Effector memory CD8-positive, alpha-beta T cell (primary cell): ENCODE data around the gene BCL2.

Experiments
- ATAC-seq: fragments of 150-1000 bp; cut with Tn5 transposase; replicated peaks from 2 replicates; pipeline ENCODE4 v1.10.0; 2021; ENCODE audit warnings: mild to moderate bottlenecking, moderate library complexity
- DNase-seq, 3 experiments: peaks; one replicate each; pipeline ENCODE4 v3.0.0; 2021
- H3K27ac Mint-ChIP-seq, 2 donors: one replicate each; pipeline ENCODE4 v1.8.0; 2022; ENCODE audit warnings: mild to moderate bottlenecking in 2 of 2, mixed read lengths in 2 of 2, moderate library complexity in 2 of 2
- H3K27me3 Mint-ChIP-seq, 2 donors: one replicate each; pipeline ENCODE4 v1.8.0; 2022; ENCODE audit warnings: mixed read lengths in 2 of 2
- H3K36me3 Mint-ChIP-seq: one replicate; pipeline ENCODE4 v1.8.0; 2022; ENCODE audit warnings: mild to moderate bottlenecking, moderate library complexity, mixed read lengths; ENCODE audit not compliant: insufficient read depth
- H3K4me1 Mint-ChIP-seq, 2 donors: one replicate each; pipeline ENCODE4 v1.8.0; 2022; ENCODE audit warnings: low read depth in 2 of 2, mixed read lengths in 2 of 2
- H3K4me3 Mint-ChIP-seq, 2 donors: one replicate each; pipeline ENCODE4 v1.8.0; 2022; ENCODE audit warnings: mild to moderate bottlenecking in 2 of 2, mixed read lengths in 2 of 2, moderate library complexity in 2 of 2
- H3K9me3 Mint-ChIP-seq, 2 donors: one replicate each; pipeline ENCODE4 v1.8.0; 2022; ENCODE audit warnings: mixed read lengths in 2 of 2

BCL2 gene

GRCh38 chr18:63320123-63320974 lies 780 bp upstream of the BCL2 start:
- Mint-ChIP-seq H3K27me3 (no peaks in the 10 kb centered on the region), H3K36me3 (peaks cover 24% of the 10 kb centered on the region), H3K27ac (peak overlapping the region; percentile 95 to 96), H3K4me1 (peaks cover 38 to 54% of the 10 kb centered on the region in 2 donors), H3K4me3 (peak overlapping the region; percentile 92 to 97), H3K9me3 (no peaks in the 10 kb centered on the region)
- DNase-seq: peak; percentile 82
- ATAC-seq: peak; percentile 81

- Mint-ChIP-seq H3K36me3 (peaks cover 24% of the 10 kb centered on the region), H3K27ac (peak overlapping the region; percentile 95 to 96), H3K4me3 (peak overlapping the region; percentile 92 to 97), H3K27me3 (no peaks in the 10 kb centered on the region), H3K4me1 (peaks cover 51 to 68% of the 10 kb centered on the region in 2 donors), H3K9me3 (no peaks in the 10 kb centered on the region)
- DNase-seq: no peak
- no peak for ATAC-seq
Observed at GRCh38 chr18:63318889-63319382, 633 bp downstream of the BCL2 start.

GRCh38 chr18:63317982-63318888 lies 1.3 kb downstream of the BCL2 start:
- Mint-ChIP-seq H3K4me3 (peak overlapping the region; percentile 92 to 97), H3K9me3 (no peaks in the 10 kb centered on the region), H3K27me3 (no peaks in the 10 kb centered on the region), H3K27ac (peak overlapping the region; percentile 95 to 96), H3K4me1 (peaks cover 57 to 75% of the 10 kb centered on the region in 2 donors), H3K36me3 (peaks cover 24% of the 10 kb centered on the region)
- peak; percentile 63 for ATAC-seq
- peak; percentile 71 to 77 (median 76) for DNase-seq

GRCh38 chr18:63317556-63317946 lies 2.0 kb downstream of the BCL2 start:
- Mint-ChIP-seq H3K4me3 (peak overlapping the region; percentile 92 to 97), H3K9me3 (no peaks in the 10 kb centered on the region), H3K36me3 (peaks cover 24% of the 10 kb centered on the region), H3K27me3 (no peaks in the 10 kb centered on the region), H3K4me1 (peaks cover 57 to 73% of the 10 kb centered on the region in 2 donors), H3K27ac (peak overlapping the region; percentile 95 to 96)
- no peak for DNase-seq
- no peak for ATAC-seq

GRCh38 chr18:63316612-63317555 lies 2.7 kb downstream of the BCL2 start:
- DNase-seq (no peak), ATAC-seq (no peak)
- Mint-ChIP-seq H3K27me3 (no peaks in the 10 kb centered on the region), H3K4me3 (peak overlapping the region; percentile 92 to 97), H3K36me3 (peaks cover 24% of the 10 kb centered on the region), H3K9me3 (no peaks in the 10 kb centered on the region), H3K4me1 (peaks cover 57 to 72% of the 10 kb centered on the region in 2 donors), H3K27ac (peak overlapping the region; percentile 95 to 96)

DNA sequence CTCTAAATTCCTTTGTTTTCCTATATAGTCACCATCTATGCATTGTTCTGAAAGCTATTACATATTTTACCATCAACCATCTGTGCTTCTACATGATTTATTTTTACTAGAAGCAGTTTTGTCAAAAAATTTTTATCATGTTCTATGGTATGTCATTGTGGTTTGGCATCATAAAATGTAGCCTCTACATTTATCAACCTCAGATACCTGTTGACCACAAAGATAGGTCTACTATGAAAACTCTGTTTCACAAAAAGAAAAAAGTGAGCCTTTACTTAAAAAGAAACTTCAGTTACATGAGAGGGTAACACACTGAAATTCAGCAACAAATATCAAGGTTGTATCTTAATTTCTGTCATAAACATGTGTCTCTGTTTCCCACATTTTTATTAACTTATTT lies 3.7 kb downstream of the BCL2 start:
- ATAC-seq (no peak), DNase-seq (no peak)
- Mint-ChIP-seq H3K9me3 (no peaks in the 10 kb centered on the region), H3K27me3 (no peaks in the 10 kb centered on the region), H3K36me3 (peaks cover 21% of the 10 kb centered on the region), H3K4me1 (peaks cover 56 to 75% of the 10 kb centered on the region in 2 donors), H3K27ac (peak overlapping the region; percentile 60 to 96), H3K4me3 (peak overlapping the region; percentile 92 to 97)

DNA sequence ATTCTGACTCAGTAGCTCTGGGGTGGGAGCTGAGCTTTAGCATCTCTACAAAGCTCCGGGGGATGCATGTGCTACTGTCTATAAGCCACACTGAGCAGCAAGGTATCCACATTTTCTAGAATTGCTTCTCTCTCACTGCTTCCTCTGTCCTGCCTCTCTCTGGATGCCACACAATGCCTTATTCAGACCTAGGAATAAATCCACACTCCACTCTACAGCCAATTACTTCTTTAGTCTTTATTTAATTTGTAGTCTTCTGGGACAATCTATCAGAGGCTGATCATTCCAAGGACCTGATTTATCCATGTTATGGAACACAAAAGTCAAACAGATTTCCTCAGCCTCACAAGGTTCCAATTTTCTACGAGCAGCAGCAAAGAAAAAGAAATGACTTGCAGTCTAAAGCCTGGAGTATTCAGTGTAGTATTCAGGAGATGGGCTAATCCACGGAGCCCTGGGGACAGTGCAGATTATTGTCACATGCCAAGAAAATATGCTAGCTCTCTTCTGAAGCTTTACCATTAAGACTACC lies 4.4 kb downstream of the BCL2 start:
- Mint-ChIP-seq H3K9me3 (no peaks in the 10 kb centered on the region), H3K4me1 (peaks cover 59 to 79% of the 10 kb centered on the region in 2 donors), H3K27ac (peak overlapping the region; percentile 60 to 96), H3K36me3 (peaks cover 17% of the 10 kb centered on the region), H3K27me3 (no peaks in the 10 kb centered on the region), H3K4me3 (peak overlapping the region; percentile 92 to 97)
- ATAC-seq: no peak
- no peak for DNase-seq

- peaks cover 16% of the 10 kb centered on the region for H3K36me3 Mint-ChIP-seq
- no peaks in the 10 kb centered on the region for H3K9me3 Mint-ChIP-seq
Observed at GRCh38 chr18:63314062-63314790, 5.3 kb downstream of the BCL2 start.

GRCh38 chr18:63313396-63313917 lies 6.1 kb downstream of the BCL2 start:
- no peaks in the 10 kb centered on the region for H3K9me3 Mint-ChIP-seq
- DNase-seq (no peak), ATAC-seq (no peak)
- peak overlapping the region; percentile 26 to 92 for H3K4me3 Mint-ChIP-seq
- peaks cover 63 to 80% of the 10 kb centered on the region in 2 donors for H3K4me1 Mint-ChIP-seq
- H3K27me3 Mint-ChIP-seq: no peaks in the 10 kb centered on the region
- peak overlapping the region; percentile 66 to 96 for H3K27ac Mint-ChIP-seq
- peaks cover 11% of the 10 kb centered on the region for H3K36me3 Mint-ChIP-seq

More at GRCh38 chr18:63314062-63314790, 5.3 kb downstream of the BCL2 start:
- no peak for DNase-seq
- ATAC-seq: no peak
- Mint-ChIP-seq H3K27me3 (no peaks in the 10 kb centered on the region), H3K4me3 (peak overlapping the region; percentile 92 to 97), H3K4me1 (peaks cover 64 to 83% of the 10 kb centered on the region in 2 donors), H3K27ac (peak overlapping the region; percentile 67 to 96)

- DNase-seq: no peak
- Mint-ChIP-seq H3K9me3 (no peaks in the 10 kb centered on the region), H3K36me3 (peaks cover 7% of the 10 kb centered on the region)
Observed at GRCh38 chr18:63312737-63313395, 6.7 kb downstream of the BCL2 start.

DNA sequence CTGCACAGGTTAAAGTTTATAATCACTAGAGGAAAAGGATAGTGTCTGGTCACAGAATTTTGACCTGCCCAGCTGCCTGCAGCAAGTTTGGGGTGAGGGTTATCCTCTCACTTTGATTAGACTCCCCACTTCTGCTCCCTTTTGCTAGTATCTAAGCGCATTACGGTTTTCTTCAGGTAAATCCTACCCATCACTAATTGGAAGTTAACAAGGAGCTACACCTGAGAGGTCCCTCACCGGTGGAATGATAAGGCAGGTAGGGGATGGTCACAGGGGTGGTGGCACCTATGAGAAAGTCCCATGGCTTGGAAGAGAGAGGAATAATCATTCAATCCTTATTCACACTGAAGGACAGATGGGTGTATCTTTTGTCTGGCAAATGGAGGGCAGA lies 7.6 kb downstream of the BCL2 start:
- H3K4me3 Mint-ChIP-seq: peak overlapping the region; percentile 26 to 92
- ATAC-seq: no peak
- H3K36me3 Mint-ChIP-seq: peaks cover 3% of the 10 kb centered on the region
- no peaks in the 10 kb centered on the region for H3K9me3 Mint-ChIP-seq
- H3K27ac Mint-ChIP-seq: peak overlapping the region in 1 of 2 donors; percentile 96
- DNase-seq: no peak
- no peaks in the 10 kb centered on the region for H3K27me3 Mint-ChIP-seq
- peaks cover 63 to 84% of the 10 kb centered on the region in 2 donors for H3K4me1 Mint-ChIP-seq

More at GRCh38 chr18:63312737-63313395, 6.7 kb downstream of the BCL2 start:
- ATAC-seq: no peak
- Mint-ChIP-seq H3K4me3 (peak overlapping the region; percentile 26 to 92), H3K4me1 (peaks cover 63 to 82% of the 10 kb centered on the region in 2 donors), H3K27ac (peak overlapping the region; percentile 66 to 96), H3K27me3 (no peaks in the 10 kb centered on the region)
